Esophagus muscularis mucosa (tissue), 4 donors: ENCODE results near the gene ARAP1. TPM values are rescaled to one million over a fixed set of nuclear protein-coding genes. Genes with fewer than 3 reads are reported as not detected.

Source experiments
- DNase-seq: peaks from one replicate; pipeline ENCODE4 v3.0.0-alpha.2; 2017; ENCODE audit errors: extremely low spot score
- H3K27ac ChIP-seq, 4 donors: fragments of 200-600 bp; sonication (generic); replicated peaks in 1 of 4; 1 replicate in 3 of 4; 2 replicates in 1 of 4; pipeline ENCODE4 v1.5.1; 2016 to 2019; ENCODE audit warnings: mild to moderate bottlenecking in 1 of 4
- H3K27me3 ChIP-seq, 4 donors: fragments of 200-600 bp; sonication (generic); one replicate each; pipeline versions ENCODE4 v1.5.1 to v1.6.0; 2016 to 2019
- H3K36me3 ChIP-seq, 4 donors: fragments of 200-600 bp; sonication (generic); one replicate each; pipeline ENCODE4 v1.5.1; 2016 to 2019
- H3K4me1 ChIP-seq, 4 donors: fragments of 200-600 bp; sonication (generic); one replicate each; pipeline ENCODE4 v1.5.1; 2016 to 2019
- H3K4me3 ChIP-seq, 4 donors: fragments of 200-600 bp; sonication (generic); 1 replicate in 2 of 4; 2 replicates in 2 of 4; pipeline ENCODE4 v1.5.1; 2016 to 2019; ENCODE audit warnings: mild to moderate bottlenecking in 4 of 4, moderate library complexity in 1 of 4
- H3K9me3 ChIP-seq, 4 donors: fragments of 200-600 bp; sonication (generic); 1 replicate in 3 of 4; 2 replicates in 1 of 4; pipeline ENCODE4 v1.5.1; 2016 to 2019
- EP300 ChIP-seq: sonication (generic); formaldehyde crosslinking; IDR thresholded peaks from one replicate; pipeline ENCODE4 v1.6.1; 2017; ENCODE audit warnings: antibody characterized with exemption
- POLR2A ChIP-seq: fragments of 450-650 bp; IDR thresholded peaks from one replicate; pipeline ENCODE4 v1.6.1; 2017; ENCODE audit warnings: antibody characterized with exemption, moderate library complexity, mild to moderate bottlenecking, low read depth
- POLR2AphosphoS5 ChIP-seq, 2 donors: sonication (generic); formaldehyde crosslinking; IDR thresholded peaks; one replicate each; pipeline ENCODE4 v1.6.1; 2017; ENCODE audit warnings: antibody characterized with exemption in 2 of 2
- WGBS: methylation state at CpG from one replicate; pipeline ENCODE4 v1.1.5; 2018; 5-methylcytosine and 5-hydroxymethylcytosine counted together
- intact Hi-C: fragments of 100-400 bp; cut with DNase I; formaldehyde crosslinking; loops from one replicate; pipeline ENCODE4 v1.15.1; 2023
- total RNA-seq, 4 donors: library from RNA; depleted of rRNA; stranded (reverse); fragments of >200 nt; gene quantifications; one replicate each; pipeline versions ENCODE4 v1.1.0 to v1.2.1, GENCODE V29; 2016
- TF ChIP-seq, protein P1 (sequence below), 3 experiments: fragments of 200-600 bp in 2 of 3; fragments of 450-650 bp in 1 of 3; sonication (generic) in 2 of 3; IDR thresholded peaks; one replicate each; pipeline ENCODE4 v1.5.1; 2017 to 2019; ENCODE audit warnings: antibody characterized with exemption in 3 of 3, mild to moderate bottlenecking in 2 of 3, moderate library complexity in 1 of 3

The ARAP1 gene
- total RNA-seq, 4 donors from 2014 or later = 83.7 to 115 (median 110) TPM

DNA sequence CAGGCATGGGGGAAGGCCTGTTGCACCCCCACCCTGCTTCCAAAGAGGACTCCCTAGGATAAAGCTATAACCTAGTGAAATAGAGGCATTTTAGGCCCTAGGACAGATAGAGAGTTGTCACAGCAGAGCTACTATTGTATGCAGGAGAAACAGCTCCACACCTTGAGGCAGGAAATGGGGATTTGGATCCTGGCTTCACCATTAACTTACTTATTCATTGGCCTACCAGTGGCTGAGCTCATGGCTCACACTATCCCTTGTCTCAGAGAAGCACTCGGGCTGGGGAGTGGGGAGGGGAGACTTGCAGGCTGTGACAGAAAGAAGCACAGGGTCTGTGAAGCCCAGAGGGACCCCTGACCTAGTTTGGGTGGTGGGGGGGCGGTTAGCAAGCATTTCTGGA is 77.0 kb downstream of the ARAP1 start:
- H3K9me3 ChIP-seq = no peaks in the 10 kb centered on the region
- no peak overlapping the region for H3K4me3 ChIP-seq
- peaks cover 3 to 100% (median 52%) of the 10 kb centered on the region in 4 donors for H3K27me3 ChIP-seq
- DNase-seq = no peak
- TF ChIP-seq, protein P1, sequence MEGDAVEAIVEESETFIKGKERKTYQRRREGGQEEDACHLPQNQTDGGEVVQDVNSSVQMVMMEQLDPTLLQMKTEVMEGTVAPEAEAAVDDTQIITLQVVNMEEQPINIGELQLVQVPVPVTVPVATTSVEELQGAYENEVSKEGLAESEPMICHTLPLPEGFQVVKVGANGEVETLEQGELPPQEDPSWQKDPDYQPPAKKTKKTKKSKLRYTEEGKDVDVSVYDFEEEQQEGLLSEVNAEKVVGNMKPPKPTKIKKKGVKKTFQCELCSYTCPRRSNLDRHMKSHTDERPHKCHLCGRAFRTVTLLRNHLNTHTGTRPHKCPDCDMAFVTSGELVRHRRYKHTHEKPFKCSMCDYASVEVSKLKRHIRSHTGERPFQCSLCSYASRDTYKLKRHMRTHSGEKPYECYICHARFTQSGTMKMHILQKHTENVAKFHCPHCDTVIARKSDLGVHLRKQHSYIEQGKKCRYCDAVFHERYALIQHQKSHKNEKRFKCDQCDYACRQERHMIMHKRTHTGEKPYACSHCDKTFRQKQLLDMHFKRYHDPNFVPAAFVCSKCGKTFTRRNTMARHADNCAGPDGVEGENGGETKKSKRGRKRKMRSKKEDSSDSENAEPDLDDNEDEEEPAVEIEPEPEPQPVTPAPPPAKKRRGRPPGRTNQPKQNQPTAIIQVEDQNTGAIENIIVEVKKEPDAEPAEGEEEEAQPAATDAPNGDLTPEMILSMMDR (IDR thresholded peaks at IDR 0.05) = no peak
- TF ChIP-seq POLR2A (no peak), POLR2AphosphoS5 (IDR thresholded peaks at IDR 0.05) (no peak), EP300 (no peak)
- no peak overlapping the region for H3K27ac ChIP-seq
- WGBS = 27% methylated on average over 2 of the region's 2 CpGs
- peaks cover 0 to 14% (median 7%) of the 10 kb centered on the region in 4 donors for H3K4me1 ChIP-seq
- intact Hi-C loops = no loop called here
- no peaks in the 10 kb centered on the region for H3K36me3 ChIP-seq

DNA sequence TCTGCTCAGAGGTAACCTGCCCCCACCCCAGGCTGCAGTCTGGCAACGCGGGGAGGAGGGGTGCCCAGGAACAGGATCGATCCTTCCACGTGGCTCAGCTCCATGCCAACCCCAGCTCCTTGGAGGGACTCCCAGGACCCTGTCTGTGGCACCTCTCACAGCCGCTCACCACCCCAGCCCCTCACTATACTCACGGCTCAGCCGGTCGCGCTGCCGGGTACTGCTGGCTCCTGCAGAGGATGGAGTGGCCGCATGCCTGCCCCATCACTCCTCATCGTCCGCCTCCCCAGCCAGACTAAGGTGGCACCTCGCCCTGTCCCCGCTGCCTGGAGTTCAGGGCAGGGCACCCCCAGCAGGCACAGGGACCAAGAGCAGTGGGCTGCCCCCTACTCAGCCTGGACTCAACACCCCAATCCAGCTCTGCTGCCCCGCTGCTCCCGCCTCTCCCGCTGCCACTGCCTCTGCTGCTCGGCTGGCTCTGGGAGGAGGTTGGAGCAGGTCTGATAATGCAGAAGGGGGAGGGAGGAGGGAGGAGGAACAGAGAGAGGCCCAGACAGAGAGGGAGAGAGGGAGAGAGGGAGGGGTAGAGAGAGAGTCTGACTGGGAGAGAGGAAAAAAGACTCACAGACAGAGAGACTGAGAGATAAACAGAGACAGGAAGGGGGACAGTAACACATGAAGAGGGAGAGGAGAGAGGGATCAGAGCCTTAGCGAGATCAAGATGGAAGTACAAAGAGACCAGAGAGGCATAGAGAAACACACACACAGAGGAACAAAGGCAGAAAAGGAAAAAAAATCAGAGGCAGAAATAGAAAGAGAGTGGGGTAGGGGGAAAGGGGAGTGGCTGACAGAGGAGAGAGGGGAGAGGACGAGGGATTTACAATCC is 78.0 kb downstream of the ARAP1 start, which contains the start of gene PDE2A:
Gene PDE2A (minus strand): TSS at position 480 of the 886 bp plus-strand sequence. CDS start 215 bp downstream, at position 265.
- TF ChIP-seq POLR2AphosphoS5 (IDR thresholded peaks at IDR 0.05) (no peak), POLR2A (no peak), EP300 (no peak)
- TF ChIP-seq, protein P1 (IDR thresholded peaks at IDR 0.05) = no peak
- Histone ChIP-seq H3K36me3 (no peaks in the 10 kb centered on the region), H3K4me3 (no peak within 1 kb of the TSS), H3K9me3 (no peaks in the 10 kb centered on the region), H3K27ac (no peak within 1 kb of the TSS), H3K4me1 (peaks cover 0 to 14% (median 7%) of the 10 kb centered on the region in 4 donors), H3K27me3 (peaks cover 3 to 99% (median 52%) of the 10 kb centered on the region in 4 donors)
- intact Hi-C loops = no loop called here
- 16% methylated on average over 6 of the region's 21 CpGs for WGBS
- no peak for DNase-seq

DNA sequence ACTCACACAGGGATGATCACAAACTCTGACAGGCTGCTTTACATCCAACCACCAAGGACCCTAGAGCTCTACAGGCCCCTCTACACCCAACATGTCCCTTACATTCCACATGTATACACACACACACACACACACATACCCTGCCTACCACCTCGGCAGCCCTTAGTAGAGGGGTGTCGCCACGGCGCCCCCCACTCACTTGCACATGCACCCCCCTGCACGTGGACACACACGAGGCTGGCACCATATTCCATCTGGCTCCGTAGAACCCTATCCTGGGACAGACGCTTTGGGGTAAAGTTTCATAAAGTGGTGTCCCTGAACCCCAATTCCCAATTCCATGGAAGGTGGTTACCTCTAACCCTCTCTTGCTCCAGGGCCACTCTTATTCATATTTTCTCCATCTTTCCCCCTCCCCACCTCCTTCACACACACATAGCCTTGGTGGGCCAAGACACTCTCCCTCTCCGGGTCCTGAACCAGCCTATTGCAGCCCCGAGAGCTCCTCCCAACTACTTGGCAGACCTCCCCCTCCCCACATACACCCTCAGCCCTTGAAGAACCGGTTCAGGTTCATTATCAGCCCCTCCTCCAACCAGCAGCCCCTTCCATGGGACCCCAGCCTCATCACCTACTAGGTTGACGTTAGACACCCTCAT is 78.8 kb downstream of the ARAP1 start:
- H3K36me3 ChIP-seq = no peaks in the 10 kb centered on the region
- DNase-seq = no peak
- H3K9me3 ChIP-seq = no peaks in the 10 kb centered on the region
- H3K27ac ChIP-seq = no peak overlapping the region
- no peak for TF ChIP-seq EP300
- TF ChIP-seq, protein P1 (IDR thresholded peaks at IDR 0.05) = no peak
- TF ChIP-seq POLR2AphosphoS5 (IDR thresholded peaks at IDR 0.05) = no peak
- no peak for TF ChIP-seq POLR2A
- WGBS = 44% methylated on average over 9 of the region's 12 CpGs
- peaks cover 5 to 14% (median 7%) of the 10 kb centered on the region in 4 donors for H3K4me1 ChIP-seq
- peaks cover 3 to 96% (median 49%) of the 10 kb centered on the region in 4 donors for H3K27me3 ChIP-seq
- intact Hi-C loops = no loop called here
- no peak overlapping the region for H3K4me3 ChIP-seq

DNA sequence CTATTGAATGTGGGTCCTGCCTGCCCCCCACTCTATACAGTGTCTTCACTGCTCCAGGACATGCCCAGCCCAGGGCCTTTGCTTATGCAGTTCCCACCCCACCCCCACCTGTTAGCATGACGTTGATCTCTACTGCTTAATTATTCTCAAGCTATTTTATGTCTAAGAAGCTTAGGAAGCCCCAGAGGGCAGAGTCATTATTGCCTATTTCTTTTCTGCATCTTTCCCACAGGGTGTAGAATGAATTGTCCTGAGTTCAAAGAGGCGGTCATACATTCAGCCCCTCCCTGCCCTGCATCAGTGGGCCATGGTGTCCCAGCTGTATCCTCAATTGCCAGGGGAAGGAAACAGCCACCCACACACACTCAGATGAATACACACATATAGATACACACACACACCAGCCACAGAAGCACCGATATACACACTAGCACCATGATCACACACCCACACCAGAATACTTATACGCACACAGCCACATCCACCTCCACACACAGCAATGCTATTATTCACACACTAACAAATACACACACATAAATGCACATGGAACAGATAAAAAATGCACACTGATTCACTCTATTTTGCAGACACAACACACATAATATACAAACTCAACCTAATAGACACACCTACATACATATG is 79.5 kb downstream of the ARAP1 start:
- H3K9me3 ChIP-seq = peaks cover 0 to 5% (median under 1%) of the 10 kb centered on the region in 4 donors
- H3K4me1 ChIP-seq = peaks cover 5 to 14% (median 7%) of the 10 kb centered on the region in 4 donors
- WGBS = 77% methylated on average over 4 of the region's 4 CpGs
- H3K27me3 ChIP-seq = peaks cover 3 to 96% (median 43%) of the 10 kb centered on the region in 4 donors
- no peaks in the 10 kb centered on the region for H3K36me3 ChIP-seq
- TF ChIP-seq POLR2A (no peak), POLR2AphosphoS5 (IDR thresholded peaks at IDR 0.05) (no peak), EP300 (no peak)
- TF ChIP-seq, protein P1 (IDR thresholded peaks at IDR 0.05) = no peak
- no peak overlapping the region for H3K4me3 ChIP-seq
- intact Hi-C loops = no loop called here
- no peak overlapping the region for H3K27ac ChIP-seq
- DNase-seq = no peak
